A549 (cell line): Measurements from ENCODE around the gene NPY4R2.
"Not testable (repeated sequence)": the region's sequence is repeated elsewhere in the genome, so short reads cannot be mapped to it uniquely, and the experiment has no call there.

Experiments used
- CTCF ChIP-seq: fragments of >200 bp; sonication (Bioruptor Twin); formaldehyde crosslinking; IDR thresholded peaks from 3 replicates; pipeline ENCODE4 v1.5.1; 2016
- POLR2A ChIP-seq: IDR thresholded peaks from 2 replicates; pipeline ENCODE4 v1.6.1; 2012; ENCODE audit warnings: mild to moderate bottlenecking, low read length

GRCh38 chr10:47940821-47941220, 22.4 kb downstream of the NPY4R2 start:
- TF ChIP-seq POLR2A, CTCF: not testable (repeated sequence)
